HG02798 (cell line): ENCODE data around the gene PYGO2.
A peak's percentile ranks its signal among the peaks of the same experiment; 100 is the strongest.
"Not testable (repeated sequence)": the region's sequence is repeated elsewhere in the genome, so short reads cannot be mapped to it uniquely, and the experiment has no call there.

Experiments
- ATAC-seq: cut with Tn5 transposase; IDR thresholded peaks from one replicate; pipeline ENCODE4 v1.9.1; 2021; ENCODE audit warnings: mild to moderate bottlenecking; ENCODE audit not compliant: unreplicated experiment, poor library complexity

The PYGO2 gene

DNA sequence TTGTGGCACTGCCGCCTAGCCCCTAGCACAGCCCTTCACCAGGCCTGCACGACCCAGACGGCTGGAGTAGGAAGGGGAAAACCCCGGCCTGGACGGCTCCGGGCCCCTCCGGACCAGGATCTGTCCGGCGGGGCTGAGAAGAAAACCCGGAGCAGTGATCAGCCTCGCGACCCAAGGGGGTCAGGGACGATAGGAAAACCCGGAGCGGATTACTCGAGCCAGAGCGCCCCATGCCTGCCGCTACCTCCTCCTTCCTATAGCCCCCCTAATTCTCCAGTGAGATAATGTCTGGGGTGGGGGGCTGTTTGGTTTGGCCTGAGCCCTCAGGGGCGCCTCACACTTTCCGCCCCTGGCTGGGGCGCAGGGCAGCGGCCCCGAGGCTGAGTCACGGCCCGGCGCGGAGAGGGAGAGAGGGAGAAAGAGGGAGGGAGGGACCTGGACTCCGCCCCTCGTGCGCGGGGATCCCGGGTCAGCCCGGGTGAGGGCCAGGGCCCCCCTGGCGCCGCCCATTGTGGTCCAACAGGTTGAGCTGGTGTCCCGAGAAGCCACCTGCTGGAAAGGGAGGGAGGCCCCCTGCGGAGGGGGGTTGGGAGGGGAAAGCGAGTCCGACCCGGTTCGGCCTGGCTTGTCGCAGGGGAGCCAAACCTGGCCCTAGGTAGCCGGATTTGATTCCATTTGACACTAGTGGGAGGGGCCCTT, 39.3 kb upstream of the PYGO2 start:
- ATAC-seq = peak; percentile 50

DNA sequence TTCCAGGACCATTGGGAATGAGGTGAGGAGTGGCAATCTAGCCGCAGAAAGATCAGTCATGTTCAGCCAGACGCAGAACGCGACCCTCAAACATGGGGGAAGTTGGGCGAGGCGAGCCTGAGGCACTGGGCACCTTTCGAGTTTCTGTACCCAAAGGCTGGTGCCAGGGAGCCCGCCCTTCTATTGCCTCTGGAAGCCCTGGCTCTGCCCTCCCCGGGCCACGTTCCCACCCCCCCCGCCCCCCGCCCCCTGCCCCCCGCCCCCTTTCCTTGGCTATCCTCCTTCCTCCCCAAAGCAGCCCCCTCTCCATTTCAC, 38.8 kb upstream of the PYGO2 start:
- no peak for ATAC-seq

- ATAC-seq = no peak
Measured at GRCh38 chr1:154999571-155000410, 38.2 kb upstream of the PYGO2 start.

DNA sequence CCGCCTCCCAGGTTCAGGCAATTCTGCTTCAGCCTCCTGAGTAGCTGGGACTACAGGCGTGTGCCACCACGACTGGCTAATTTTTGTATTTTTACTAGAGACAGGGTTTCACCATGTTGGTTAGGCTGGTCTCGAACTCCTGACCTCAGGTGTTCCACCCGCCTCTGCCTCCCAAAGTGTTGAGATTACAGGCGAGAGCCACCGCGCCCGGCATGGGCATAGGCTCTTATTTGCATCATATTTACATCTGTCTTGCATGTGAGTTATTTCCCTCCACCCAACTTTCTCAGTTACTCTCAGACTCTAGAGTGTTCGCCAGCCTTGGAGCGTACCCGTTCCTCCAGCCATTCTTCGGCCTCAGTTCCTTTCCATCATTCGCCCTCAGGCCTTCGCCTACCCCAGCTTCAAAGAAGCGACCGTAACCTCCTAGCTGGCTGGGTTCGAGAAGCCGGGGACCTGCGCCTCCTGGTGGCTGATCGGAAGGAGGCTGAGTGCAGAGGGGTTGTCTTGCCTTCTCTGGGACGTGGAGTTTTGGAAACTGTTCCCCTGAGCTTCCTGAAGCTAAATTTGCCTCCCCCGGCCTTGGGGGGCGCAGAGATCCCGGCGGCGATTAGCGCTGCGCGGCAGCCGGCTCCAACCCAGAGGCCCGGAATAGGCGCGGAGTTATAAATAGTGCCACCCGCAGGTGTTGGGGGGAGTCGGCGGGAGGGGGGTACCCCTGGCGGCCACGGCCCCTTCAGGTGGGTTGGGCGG, 37.4 kb upstream of the PYGO2 start:
- no peak for ATAC-seq

DNA sequence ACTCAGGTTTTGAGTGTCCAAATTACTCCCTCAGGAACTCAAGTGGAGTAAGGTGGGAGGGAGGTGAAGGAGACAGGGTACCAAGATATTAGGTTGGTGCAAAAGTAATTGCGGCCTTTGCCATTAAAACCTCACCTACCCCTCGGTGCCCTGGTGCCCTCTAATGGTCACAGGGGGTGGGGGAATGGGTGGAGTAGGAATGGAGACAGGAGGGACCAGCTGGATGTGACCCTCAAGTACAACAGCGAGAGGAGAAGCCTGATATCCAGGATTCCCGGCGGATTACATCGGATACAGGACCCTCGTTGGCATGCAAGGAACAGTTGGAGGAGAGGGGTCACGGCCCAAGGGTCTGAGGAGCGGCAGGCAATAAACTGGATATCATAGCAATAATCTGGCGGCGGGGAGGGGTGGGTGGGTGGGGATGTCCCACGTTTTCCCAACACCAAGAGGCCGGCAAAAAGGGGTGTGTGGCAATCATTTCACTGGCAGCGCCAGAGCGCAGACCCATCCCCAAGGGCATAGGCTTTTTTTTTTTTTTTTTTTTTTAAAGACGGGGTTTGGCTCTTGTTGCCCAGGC, 36.7 kb upstream of the PYGO2 start:
- ATAC-seq = no peak

DNA sequence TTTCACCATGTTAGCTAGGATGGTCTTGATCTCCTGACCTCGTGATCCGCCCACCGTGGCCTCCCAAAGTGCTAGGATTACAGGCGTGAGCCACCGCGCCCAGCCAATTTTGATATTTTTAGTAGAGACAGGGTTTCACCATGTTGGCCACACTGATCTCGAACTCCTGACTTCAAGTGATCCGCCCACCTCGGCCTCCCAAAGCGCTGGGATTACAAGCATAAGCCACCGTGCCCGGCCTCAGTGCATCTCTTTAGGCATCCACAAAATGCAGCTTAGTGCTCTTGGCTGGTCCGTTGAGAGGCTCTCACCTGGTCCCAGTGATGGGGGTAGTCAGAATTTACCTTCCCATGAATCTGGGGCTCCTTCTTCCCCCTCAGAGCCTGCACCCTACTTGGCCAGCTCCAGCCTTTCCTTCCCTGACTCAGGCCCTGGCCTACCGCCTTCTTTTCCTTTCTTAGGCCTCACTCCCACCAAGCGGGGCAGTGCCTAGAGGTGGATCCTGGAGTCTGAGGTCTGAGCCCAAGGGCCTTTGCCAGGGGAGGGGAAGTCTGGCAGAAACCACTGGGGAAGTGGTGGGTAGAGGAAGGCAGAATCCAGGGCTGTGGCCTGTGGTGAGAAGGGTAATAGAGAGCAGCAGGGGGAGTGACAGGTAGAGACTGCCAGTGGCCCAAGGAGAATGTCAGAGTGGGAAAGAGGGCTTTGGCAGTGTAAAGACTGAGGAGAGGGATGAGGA, 35.6 kb upstream of the PYGO2 start:
- no peak for ATAC-seq

GRCh38 chr1:154995301-154995983, 33.9 kb upstream of the PYGO2 start:
- ATAC-seq = not testable (repeated sequence)

DNA sequence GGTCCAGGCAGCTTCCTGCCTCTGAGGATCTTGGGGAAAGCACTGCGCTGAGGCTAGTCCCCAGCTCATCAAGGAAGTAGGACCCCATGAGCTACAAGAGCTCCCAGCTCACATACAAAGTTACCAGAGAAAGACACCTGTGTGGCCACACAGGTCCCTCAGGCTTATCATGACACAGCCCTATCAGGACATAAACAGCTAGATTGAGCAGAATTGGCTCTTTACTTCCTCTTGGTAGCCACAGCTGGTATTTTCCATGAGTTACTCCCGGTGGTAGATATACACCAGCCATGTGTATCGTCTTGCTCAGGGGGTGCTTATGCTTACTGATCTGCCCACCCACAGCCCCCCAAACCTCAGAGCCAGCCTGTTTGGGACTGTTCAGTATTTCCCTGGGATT, 33.0 kb upstream of the PYGO2 start:
- no peak for ATAC-seq

DNA sequence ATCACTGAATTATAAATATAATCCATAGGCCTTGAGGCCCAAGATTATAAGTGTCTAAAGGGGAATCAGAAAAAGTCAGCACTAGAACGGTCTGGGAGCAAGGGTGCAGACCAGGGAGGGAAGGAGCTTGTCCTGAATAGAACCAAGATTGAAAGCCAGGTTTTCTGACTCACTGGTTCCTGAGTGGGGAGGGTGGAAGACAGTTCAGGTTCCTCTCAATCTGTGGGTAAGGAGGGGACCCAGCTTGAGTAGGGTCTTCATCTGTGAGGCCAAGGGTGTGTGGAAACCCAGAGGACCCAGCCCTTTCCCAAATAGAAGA, 32.6 kb upstream of the PYGO2 start:
- no peak for ATAC-seq

GRCh38 chr1:154993572-154994268, 32.1 kb upstream of the PYGO2 start, which contains the start of gene LENEP:
Gene LENEP, plus strand, starts transcription at chr1:154993586. Its CDS starts 22 bp downstream, at chr1:154993608.
- ATAC-seq = no peak

DNA sequence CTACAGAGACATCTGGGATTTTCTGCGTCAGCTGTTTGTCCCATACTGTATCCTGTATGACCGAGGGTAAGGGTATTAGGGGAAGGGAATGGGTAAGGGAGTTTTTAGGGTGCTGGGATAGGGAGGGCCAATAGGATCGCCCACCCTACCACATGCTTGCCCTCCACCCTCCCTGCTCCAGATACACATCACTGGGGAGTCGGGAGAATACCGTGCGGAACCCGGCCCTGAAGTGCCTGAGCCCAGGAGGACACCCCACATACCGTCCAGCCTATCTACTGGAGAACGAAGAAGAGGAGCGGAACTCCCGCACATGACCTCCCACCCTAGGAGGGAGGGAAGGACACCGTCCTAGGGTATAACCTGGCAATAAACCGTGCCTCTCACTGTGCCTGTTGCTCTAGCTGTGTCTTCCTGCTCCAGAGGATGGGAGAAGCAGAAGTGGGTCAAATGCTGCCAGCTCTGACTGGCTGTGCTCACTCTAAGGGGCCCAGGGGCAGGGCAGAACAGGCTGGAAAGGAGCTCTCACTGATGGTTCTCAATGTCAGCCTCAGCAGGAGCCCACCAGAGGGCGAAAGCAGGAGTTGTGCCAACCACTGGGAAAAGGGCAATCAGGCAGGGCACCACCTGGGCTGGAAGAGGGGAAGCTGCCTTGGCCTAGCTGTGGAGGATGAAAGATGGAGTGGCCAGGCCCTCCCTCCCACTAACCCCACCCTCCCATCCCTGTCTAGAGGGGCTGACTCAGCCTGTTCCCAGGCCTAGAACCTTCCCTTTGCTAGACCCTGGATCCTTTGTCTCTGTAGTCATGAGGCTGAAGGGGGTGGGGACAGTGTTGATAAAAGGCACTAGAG, 31.4 kb upstream of the PYGO2 start:
- ATAC-seq = no peak

- ATAC-seq = no peak
Measured at GRCh38 chr1:154990276-154990675, 28.7 kb upstream of the PYGO2 start.

- no peak for ATAC-seq
Measured at GRCh38 chr1:154989195-154989860, 27.7 kb upstream of the PYGO2 start.

DNA sequence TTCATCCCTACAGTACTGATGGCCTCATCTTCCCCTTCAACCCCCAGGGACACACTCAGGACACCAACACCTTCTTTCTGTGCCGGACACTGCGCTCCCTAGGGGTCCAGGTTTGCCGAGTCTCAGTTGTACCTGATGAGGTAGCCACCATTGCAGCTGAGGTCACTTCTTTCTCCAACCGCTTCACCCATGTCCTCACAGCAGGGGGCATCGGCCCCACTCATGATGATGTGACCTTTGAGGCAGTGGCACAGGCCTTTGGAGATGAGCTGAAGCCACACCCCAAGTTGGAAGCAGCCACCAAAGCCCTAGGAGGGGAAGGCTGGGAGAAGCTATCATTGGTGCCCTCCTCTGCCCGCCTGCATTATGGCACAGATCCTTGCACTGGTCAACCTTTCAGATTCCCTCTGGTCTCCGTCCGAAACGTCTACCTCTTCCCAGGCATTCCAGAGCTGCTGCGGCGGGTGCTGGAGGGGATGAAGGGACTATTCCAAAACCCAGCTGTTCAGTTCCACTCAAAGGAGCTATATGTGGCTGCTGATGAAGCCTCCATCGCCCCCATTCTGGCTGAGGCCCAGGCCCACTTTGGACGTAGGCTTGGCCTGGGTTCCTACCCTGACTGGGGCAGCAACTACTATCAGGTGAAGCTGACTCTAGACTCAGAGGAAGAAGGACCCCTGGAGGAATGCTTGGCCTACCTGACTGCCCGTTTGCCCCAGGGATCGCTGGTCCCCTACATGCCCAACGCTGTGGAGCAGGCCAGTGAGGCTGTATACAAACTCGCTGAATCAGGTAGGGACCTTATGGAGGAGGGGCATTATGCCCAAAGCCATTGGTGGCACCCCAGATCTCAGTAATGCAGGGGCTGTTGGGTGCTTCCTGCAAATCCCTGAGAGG, 26.7 kb upstream of the PYGO2 start:
- no peak for ATAC-seq

DNA sequence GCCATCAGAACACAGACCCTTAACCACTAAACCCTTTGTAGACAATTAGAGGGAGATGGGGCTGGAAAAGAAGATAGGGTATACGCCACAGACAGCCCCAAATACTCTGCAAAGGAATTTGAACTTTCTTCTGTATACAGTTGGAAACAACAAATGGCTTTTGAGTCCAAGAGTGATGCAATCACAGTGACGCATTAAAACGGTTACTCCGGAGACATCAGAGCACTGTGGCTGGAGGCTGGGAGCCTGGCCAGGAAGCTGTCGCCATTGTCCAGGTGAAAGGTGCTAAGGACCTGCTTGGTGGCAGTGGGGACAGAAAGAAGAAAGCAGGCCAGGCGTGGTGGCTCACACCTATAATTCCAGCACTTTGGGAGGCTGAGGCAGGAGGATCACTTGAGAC, 25.7 kb upstream of the PYGO2 start:
- no peak for ATAC-seq

- ATAC-seq = not testable (repeated sequence)
Measured at GRCh38 chr1:154986736-154987135, 25.2 kb upstream of the PYGO2 start.
